HepG2 (cell line): ENCODE results near the gene CDH1. TPM values are rescaled to one million over a fixed set of nuclear protein-coding genes. Genes with fewer than 3 reads are reported as not detected.

ENCODE experiments used
- DR1 ChIP-seq: sonication (generic); formaldehyde crosslinking; IDR thresholded peaks from 2 replicates; pipeline ENCODE4 v1.8.0; 2021; ENCODE audit warnings: mild to moderate bottlenecking, missing genetic modification reagents, inconsistent platforms
- FOXO1 ChIP-seq: sonication (generic); formaldehyde crosslinking; IDR thresholded peaks from 2 replicates; pipeline ENCODE4 v1.4.0; 2020; ENCODE audit warnings: missing genetic modification reagents
- HNRNPH1 ChIP-seq: fragments of 200-400 bp; formaldehyde crosslinking; optimal IDR thresholded peaks from 2 replicates; pipeline ENCODE3; 2017; ENCODE audit warnings: mild to moderate bottlenecking, low read depth, low read length
- IRX3 ChIP-seq: sonication (generic); formaldehyde crosslinking; IDR thresholded peaks from 2 replicates; pipeline ENCODE4 v1.8.1; 2023; ENCODE audit warnings: mild to moderate bottlenecking, low read depth, missing genetic modification reagents, borderline replicate concordance
- KDM3A ChIP-seq: IDR thresholded peaks from 2 replicates; pipeline ENCODE4 v1.6.1; 2018; ENCODE audit warnings: low read depth, missing compliant biosample characterization
- KMT2B ChIP-seq: IDR thresholded peaks from 2 replicates; pipeline ENCODE4 v1.6.1; 2016; ENCODE audit warnings: missing genetic modification reagents, missing compliant biosample characterization
- MTA1 ChIP-seq: sonication (generic); formaldehyde crosslinking; IDR thresholded peaks from 2 replicates; pipeline ENCODE4 v1.4.0; 2020; ENCODE audit warnings: missing genetic modification reagents, mild to moderate bottlenecking, borderline replicate concordance
- MXD3 ChIP-seq: IDR thresholded peaks from 2 replicates; pipeline ENCODE4 v1.6.1; 2016; ENCODE audit warnings: mild to moderate bottlenecking, missing biosample characterization, missing genetic modification reagents
- PAXIP1 ChIP-seq: sonication (generic); formaldehyde crosslinking; conservative IDR thresholded peaks from 2 replicates; pipeline ENCODE4 v1.4.0; 2020; ENCODE audit warnings: mild to moderate bottlenecking, missing genetic modification reagents, moderate library complexity
- SAFB2 ChIP-seq: sonication (generic); formaldehyde crosslinking; IDR thresholded peaks from 2 replicates; pipeline ENCODE4 v1.5.1; 2020; ENCODE audit warnings: missing genetic modification reagents, low read depth, mild to moderate bottlenecking, borderline replicate concordance
- SALL2 ChIP-seq: sonication (generic); formaldehyde crosslinking; IDR thresholded peaks from 2 replicates; pipeline ENCODE4 v1.8.1; 2023; ENCODE audit warnings: mild to moderate bottlenecking, missing genetic modification reagents, inconsistent platforms
- SNAPC4 ChIP-seq: sonication (generic); formaldehyde crosslinking; IDR thresholded peaks from 2 replicates; pipeline ENCODE4 v1.4.0; 2020; ENCODE audit warnings: mild to moderate bottlenecking, missing genetic modification reagents
- TGIF2 ChIP-seq: IDR thresholded peaks from 2 replicates; pipeline ENCODE4 v1.6.1; 2016; ENCODE audit warnings: control low read depth, missing compliant biosample characterization
- ZIK1 ChIP-seq: sonication (generic); formaldehyde crosslinking; IDR thresholded peaks from 2 replicates; pipeline ENCODE4 v1.5.0; 2020; ENCODE audit warnings: mild to moderate bottlenecking, low read depth, missing genetic modification reagents, borderline replicate concordance
- ZKSCAN5 ChIP-seq: sonication (generic); formaldehyde crosslinking; IDR thresholded peaks from 2 replicates; pipeline ENCODE4 v1.5.1; 2020; ENCODE audit warnings: mild to moderate bottlenecking, missing genetic modification reagents
- ZMAT3 ChIP-seq: sonication (generic); formaldehyde crosslinking; conservative IDR thresholded peaks from 2 replicates; pipeline ENCODE4 v1.7.0; 2021; ENCODE audit warnings: missing genetic modification reagents
- ZNF382 ChIP-seq: sonication (generic); formaldehyde crosslinking; IDR thresholded peaks from 2 replicates; pipeline ENCODE4 v1.5.0; 2020; ENCODE audit warnings: missing genetic modification reagents, mild to moderate bottlenecking, borderline replicate concordance
- ZNF501 ChIP-seq: sonication (generic); formaldehyde crosslinking; IDR thresholded peaks from 2 replicates; pipeline ENCODE4 v1.5.1; 2020; ENCODE audit warnings: mild to moderate bottlenecking, moderate library complexity, missing genetic modification reagents
- ZNF567 ChIP-seq: sonication (generic); formaldehyde crosslinking; IDR thresholded peaks from 2 replicates; pipeline ENCODE4 v1.8.1; 2023; ENCODE audit warnings: mild to moderate bottlenecking, missing genetic modification reagents, borderline replicate concordance
- ZNF569 ChIP-seq: sonication (generic); formaldehyde crosslinking; IDR thresholded peaks from 2 replicates; pipeline ENCODE4 v1.5.0; 2020; ENCODE audit warnings: mild to moderate bottlenecking, missing genetic modification reagents, moderate library complexity, borderline replicate concordance
- ZNF672 ChIP-seq: sonication (generic); formaldehyde crosslinking; IDR thresholded peaks from 2 replicates; pipeline ENCODE4 v1.8.1; 2022; ENCODE audit warnings: missing genetic modification reagents
- polyA plus RNA-seq, 8 experiments: library from polyadenylated mRNA; depleted of rRNA in 3 of 8; stranded (reverse) in 7 of 8; unstranded in 1 of 8; fragments of >200 nt; fragmentation: Illumina TruSeq in 4 of 8; extraction: Trizol in 4 of 8; gene quantifications; 2 replicates each; pipeline versions ENCODE4 v1.2.1 to v1.2.3, GENCODE V29; 2011 to 2016; ENCODE audit warnings: low read depth in 4 of 8, missing spikeins in 1 of 8, mixed read lengths in 1 of 8; ENCODE audit not compliant: insufficient read depth in 1 of 8
- total RNA-seq, 5 experiments: library from RNA; depleted of rRNA; stranded (reverse); fragments of >200 nt; fragmentation: Illumina TruSeq; extraction: Trizol; gene quantifications; 2 replicates each; pipeline ENCODE4 v1.2.3, GENCODE V29; 2016; ENCODE audit warnings: low read depth in 1 of 5

CDH1 gene
- total and polyA plus RNA-seq, 2 of the 13 experiments (the other 11 are each of a cell fraction or from before 2014, with no cell fraction given), result 0.95 to 9.8 TPM

- TF ChIP-seq PAXIP1 (CRISPR knock-in tag), result peak; percentile 100
- TF ChIP-seq FOXO1, result peak; percentile 92
- no peak for TF ChIP-seq ZNF569 (CRISPR knock-in tag)
- no peak for TF ChIP-seq ZKSCAN5 (CRISPR knock-in tag)
- TF ChIP-seq ZNF672, result no peak
- TF ChIP-seq ZMAT3 (CRISPR knock-in tag), result no peak; the same call in 1 of the 2 replicates
- peak; percentile 90 for TF ChIP-seq ZNF501 (CRISPR knock-in tag)
- TF ChIP-seq MTA1 (CRISPR knock-in tag), result no peak; the same call in none of the 2 replicates
- TF ChIP-seq ZNF567 (CRISPR knock-in tag), result no peak; the same call in 1 of the 2 replicates
- TF ChIP-seq DR1 (CRISPR knock-in tag), result no peak
- TF ChIP-seq HNRNPH1, result no peak
- peak; percentile 68 for TF ChIP-seq SNAPC4 (CRISPR knock-in tag)
- TF ChIP-seq IRX3 (CRISPR knock-in tag), result peak; percentile 83
- TF ChIP-seq MXD3 (CRISPR knock-in tag), result no peak
- TF ChIP-seq ZIK1, result 0 out of 2 replicates have a peak, but pooled peaks have one; percentile 14
- no peak; the same call in 1 of the 2 replicates for TF ChIP-seq SAFB2
- no peak for TF ChIP-seq SALL2
- TF ChIP-seq KMT2B (CRISPR knock-in tag), result no peak
- TF ChIP-seq ZNF382 (CRISPR knock-in tag), result no peak
- TF ChIP-seq KDM3A (CRISPR knock-in tag), result peak; percentile 79; the same call in 1 of the 2 replicates
- peak; percentile 28; the same call in 1 of the 2 replicates for TF ChIP-seq TGIF2 (CRISPR knock-in tag)
Observed at GRCh38 chr16:68792465-68793324, 55.6 kb downstream of the CDH1 start (continued).
